SJSA1 (cell line): ENCODE data around the gene ANKLE1. TPM values are rescaled to one million over a fixed set of nuclear protein-coding genes. Genes with fewer than 3 reads are reported as not detected.

ENCODE experiments used
- DNase-seq, 2 experiments: peaks; one replicate each; pipeline ENCODE4 v3.0.0-alpha.2; 2015 to 2020; ENCODE audit warnings: low spot score in 2 of 2, low read depth in 1 of 2
- H3K27ac ChIP-seq: fragments of 250-450 bp; sonication (Bioruptor Pico); 2 replicates; pipeline ENCODE4 v1.5.1; 2020; ENCODE audit warnings: mild to moderate bottlenecking, moderate library complexity
- H3K27me3 ChIP-seq: fragments of 250-450 bp; sonication (Bioruptor Pico); replicated peaks from 2 replicates; pipeline ENCODE4 v1.5.1; 2020; ENCODE audit warnings: mild to moderate bottlenecking, moderate library complexity
- H3K36me3 ChIP-seq: fragments of 250-450 bp; sonication (Bioruptor Pico); 2 replicates; pipeline ENCODE4 v1.5.1; 2020; ENCODE audit warnings: mild to moderate bottlenecking
- H3K4me1 ChIP-seq: fragments of 250-450 bp; sonication (Bioruptor Pico); replicated peaks from 2 replicates; pipeline ENCODE4 v1.6.1; 2021; ENCODE audit warnings: mild to moderate bottlenecking
- H3K4me3 ChIP-seq: fragments of 250-450 bp; sonication (Bioruptor Pico); 2 replicates; pipeline ENCODE4 v1.5.1; 2020; ENCODE audit warnings: mild to moderate bottlenecking
- H3K9me3 ChIP-seq: fragments of 250-450 bp; sonication (Bioruptor Pico); replicated peaks from 2 replicates; pipeline ENCODE4 v1.5.1; 2020; ENCODE audit warnings: mild to moderate bottlenecking
- total RNA-seq: library from RNA; depleted of rRNA; stranded (reverse); fragments of >200 nt; shearing (Covaris generic); gene quantifications from 2 replicates; pipeline ENCODE4 v1.2.3, GENCODE V29; 2014; rRNA removed

ANKLE1 gene
- total RNA-seq, 1 experiment from 2014 or later, result 0.16 TPM

- Histone ChIP-seq H3K27ac (no peak overlapping the region), H3K9me3 (no peaks in the 10 kb centered on the region), H3K4me3 (no peak overlapping the region), H3K27me3 (no peaks in the 10 kb centered on the region), H3K36me3 (peaks cover 13% of the 10 kb centered on the region), H3K4me1 (peaks cover 27% of the 10 kb centered on the region)
- DNase-seq, result no peak
Observed at GRCh38 chr19:17335575-17335974, 53.9 kb downstream of the ANKLE1 start.

Other genes starting within 250 kb of the ANKLE1 start
- 19.1 and 21.5 TPM in 2 replicates for gene HAUS8, start 206.4 kb upstream of the ANKLE1 start, total RNA-seq
- 26.7 and 39.9 TPM in 2 replicates for gene MYO9B, start 206.1 kb upstream of the ANKLE1 start, total RNA-seq
- gene USE1, start 66.5 kb upstream of the ANKLE1 start, total RNA-seq, result 23.1 and 38.4 TPM in 2 replicates
- gene OCEL1, start 55.7 kb upstream of the ANKLE1 start, total RNA-seq, result 10.6 TPM in 1 of 2 replicates, not detected in the other
- 55.1 and 64.8 TPM in 2 replicates for gene NR2F6, start 36.0 kb upstream of the ANKLE1 start, total RNA-seq
- gene USHBP1, start 17.2 kb upstream of the ANKLE1 start, total RNA-seq, result not detected in 2 replicates
- gene BABAM1, start 14.5 kb upstream of the ANKLE1 start, total RNA-seq, result 138 and 146 TPM in 2 replicates
- gene ABHD8, start 21.5 kb downstream of the ANKLE1 start, total RNA-seq, result 2.3 and 5.2 TPM in 2 replicates
- gene MRPL34, start 24.0 kb downstream of the ANKLE1 start, total RNA-seq, result 35.1 and 69.4 TPM in 2 replicates
- 74.7 and 107 TPM in 2 replicates for gene DDA1, start 27.7 kb downstream of the ANKLE1 start, total RNA-seq
- 2.9 and 5.3 TPM in 2 replicates for gene ANO8, start 53.0 kb downstream of the ANKLE1 start, total RNA-seq
- 19.5 and 31.6 TPM in 2 replicates for gene GTPBP3, start 55.7 kb downstream of the ANKLE1 start, total RNA-seq
- not detected in 2 replicates for gene PLVAP, start 95.4 kb downstream of the ANKLE1 start, total RNA-seq
- gene CCDC194, start 112.3 kb downstream of the ANKLE1 start, total RNA-seq, result not detected in 2 replicates
- 0.45 and 3.8 TPM in 2 replicates for gene BST2, start 123.7 kb downstream of the ANKLE1 start, total RNA-seq
- gene MVB12A, start 138.1 kb downstream of the ANKLE1 start, total RNA-seq, result 58.5 and 67.9 TPM in 2 replicates
- gene TMEM221, start 166.8 kb downstream of the ANKLE1 start, total RNA-seq, result not detected in 2 replicates
- not detected in 2 replicates for gene NXNL1, start 179.0 kb downstream of the ANKLE1 start, total RNA-seq
- gene SLC27A1, start 188.6 kb downstream of the ANKLE1 start, total RNA-seq, result 4.0 and 4.8 TPM in 2 replicates
- gene PGLS, start 229.7 kb downstream of the ANKLE1 start, total RNA-seq, result 51.5 and 58.5 TPM in 2 replicates